Tibial nerve (tissue), 4 donors: ENCODE data around the gene SOX1.

Experiments used
- EP300 ChIP-seq, 2 donors: sonication (generic); formaldehyde crosslinking; IDR thresholded peaks; one replicate each; pipeline ENCODE4 v1.6.1; 2017; ENCODE audit warnings: antibody characterized with exemption in 2 of 2, mild to moderate bottlenecking in 1 of 2
- POLR2A ChIP-seq, 2 donors: fragments of 450-650 bp; IDR thresholded peaks; one replicate each; pipeline ENCODE4 v1.6.1; 2017; ENCODE audit warnings: antibody characterized with exemption in 2 of 2, mild to moderate bottlenecking in 2 of 2, moderate library complexity in 2 of 2
- TF ChIP-seq, protein P1 (sequence below), 5 experiments: fragments of 200-600 bp in 3 of 5; fragments of 450-650 bp in 2 of 5; sonication (generic) in 3 of 5; IDR thresholded peaks; one replicate each; pipeline ENCODE4 v1.5.1; 2016 to 2019; ENCODE audit warnings: antibody characterized with exemption in 5 of 5, mild to moderate bottlenecking in 3 of 5, moderate library complexity in 2 of 5

GRCh38 chr13:112118451-112119064, 51.6 kb downstream of the SOX1 start:
- TF ChIP-seq, protein P1, sequence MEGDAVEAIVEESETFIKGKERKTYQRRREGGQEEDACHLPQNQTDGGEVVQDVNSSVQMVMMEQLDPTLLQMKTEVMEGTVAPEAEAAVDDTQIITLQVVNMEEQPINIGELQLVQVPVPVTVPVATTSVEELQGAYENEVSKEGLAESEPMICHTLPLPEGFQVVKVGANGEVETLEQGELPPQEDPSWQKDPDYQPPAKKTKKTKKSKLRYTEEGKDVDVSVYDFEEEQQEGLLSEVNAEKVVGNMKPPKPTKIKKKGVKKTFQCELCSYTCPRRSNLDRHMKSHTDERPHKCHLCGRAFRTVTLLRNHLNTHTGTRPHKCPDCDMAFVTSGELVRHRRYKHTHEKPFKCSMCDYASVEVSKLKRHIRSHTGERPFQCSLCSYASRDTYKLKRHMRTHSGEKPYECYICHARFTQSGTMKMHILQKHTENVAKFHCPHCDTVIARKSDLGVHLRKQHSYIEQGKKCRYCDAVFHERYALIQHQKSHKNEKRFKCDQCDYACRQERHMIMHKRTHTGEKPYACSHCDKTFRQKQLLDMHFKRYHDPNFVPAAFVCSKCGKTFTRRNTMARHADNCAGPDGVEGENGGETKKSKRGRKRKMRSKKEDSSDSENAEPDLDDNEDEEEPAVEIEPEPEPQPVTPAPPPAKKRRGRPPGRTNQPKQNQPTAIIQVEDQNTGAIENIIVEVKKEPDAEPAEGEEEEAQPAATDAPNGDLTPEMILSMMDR (IDR thresholded peaks at IDR 0.05), result no peak
- TF ChIP-seq POLR2A (IDR thresholded peaks at IDR 0.05) (no peak), EP300 (IDR thresholded peaks at IDR 0.05) (no peak)
